ENCODE data around the gene OR52I2.

Gene OR52I2

DNA sequence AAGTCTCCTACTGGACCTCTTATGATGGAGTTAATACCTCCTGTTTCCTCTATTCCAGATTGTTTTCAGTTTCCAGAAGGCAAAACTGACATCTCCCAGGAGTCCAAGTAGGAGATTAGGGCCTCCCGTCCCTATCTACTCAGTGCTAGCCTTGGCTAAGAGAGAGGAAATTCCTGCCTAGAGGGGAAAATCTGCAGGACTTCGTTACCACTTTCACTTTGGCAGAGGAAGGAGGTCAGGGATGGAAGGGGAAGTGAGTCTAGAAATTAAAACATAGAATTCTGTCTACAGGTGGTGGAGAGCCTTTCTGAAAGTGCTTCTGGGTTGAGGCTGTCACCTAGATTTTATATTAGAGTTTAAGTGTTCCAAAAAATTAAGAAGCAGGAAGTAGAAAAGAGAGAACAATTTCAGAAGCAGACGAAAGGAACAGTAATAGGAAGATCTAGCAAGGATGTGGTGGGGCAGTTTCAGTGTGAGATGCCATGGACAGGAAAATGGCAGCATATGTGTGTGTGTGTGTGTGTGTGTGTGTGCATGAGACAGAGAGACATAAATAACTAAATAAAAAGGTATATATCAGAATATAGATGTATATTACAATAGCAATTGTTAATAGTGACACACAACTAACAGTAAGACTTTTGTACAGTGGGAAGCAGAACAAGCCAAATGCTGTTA is 28.9 kb downstream of the OR52I2 start:
- no peak for DNase-seq

DNA sequence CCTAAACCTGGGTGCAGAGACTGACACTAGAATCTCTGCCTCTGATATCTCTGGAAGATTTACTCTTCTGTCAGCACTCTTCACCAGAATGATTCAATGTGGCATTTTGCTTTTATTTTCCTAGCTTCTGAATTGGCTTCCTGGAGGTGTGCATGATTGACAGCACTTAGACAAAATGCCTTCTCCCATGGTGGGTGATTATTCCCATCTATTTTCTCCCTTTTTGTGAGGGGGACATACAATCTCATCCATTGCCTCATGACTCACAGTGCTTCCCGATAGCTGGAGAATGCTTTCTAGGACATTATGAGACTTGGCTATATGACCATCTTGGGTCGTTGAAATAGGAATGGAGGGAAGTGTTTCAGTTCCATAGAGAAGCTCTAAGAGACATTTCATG is 30.4 kb downstream of the OR52I2 start:
- DNase-seq = no peak

DNA sequence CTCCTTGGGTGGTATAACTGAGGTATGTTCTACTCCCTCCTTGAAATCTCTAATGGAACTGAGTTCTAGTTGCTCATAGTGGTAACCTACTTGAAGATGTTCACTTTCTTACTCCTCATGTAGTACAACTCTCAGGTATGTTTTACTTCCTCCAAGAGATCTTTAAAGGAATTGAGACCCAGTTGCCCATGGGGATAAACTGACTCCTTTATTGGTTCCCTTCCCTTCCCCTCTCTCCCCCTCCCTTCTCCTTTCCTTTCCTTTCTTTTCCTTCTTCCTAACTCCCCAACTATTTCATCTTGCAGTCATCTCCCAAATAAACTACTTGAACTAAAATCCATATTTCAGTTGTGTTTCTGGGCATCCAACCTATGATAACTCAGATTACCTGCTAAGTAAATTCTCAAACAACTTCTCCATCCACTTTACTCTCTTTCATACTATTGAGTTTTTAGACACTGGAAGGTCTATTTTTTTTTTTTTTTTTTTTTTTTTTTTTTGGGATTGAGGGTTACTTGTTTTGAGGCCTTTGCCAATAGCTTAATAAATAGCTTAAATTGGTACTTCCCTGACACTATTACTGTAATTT is 34.4 kb downstream of the OR52I2 start:
- no peak for DNase-seq

DNA sequence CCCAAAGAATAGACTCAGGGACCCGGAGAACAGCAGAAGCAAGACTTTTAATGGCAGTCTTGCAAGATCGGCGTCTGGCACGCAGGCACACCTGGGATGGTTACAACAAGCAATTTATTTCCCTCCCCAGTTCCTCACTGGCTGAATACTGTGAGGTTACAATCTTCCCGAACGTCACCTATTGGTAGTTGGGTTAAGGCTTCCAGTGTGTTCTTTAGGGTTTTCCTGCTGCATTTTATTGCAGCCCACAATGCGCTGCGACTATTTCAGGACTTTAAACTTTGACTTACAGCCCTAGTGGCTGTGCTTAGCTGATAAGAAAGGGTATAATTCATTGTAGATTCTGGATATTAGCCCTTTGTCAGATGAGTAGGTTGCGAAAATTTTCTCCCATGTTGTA is 38.0 kb downstream of the OR52I2 start:
- no peak for DNase-seq

DNA sequence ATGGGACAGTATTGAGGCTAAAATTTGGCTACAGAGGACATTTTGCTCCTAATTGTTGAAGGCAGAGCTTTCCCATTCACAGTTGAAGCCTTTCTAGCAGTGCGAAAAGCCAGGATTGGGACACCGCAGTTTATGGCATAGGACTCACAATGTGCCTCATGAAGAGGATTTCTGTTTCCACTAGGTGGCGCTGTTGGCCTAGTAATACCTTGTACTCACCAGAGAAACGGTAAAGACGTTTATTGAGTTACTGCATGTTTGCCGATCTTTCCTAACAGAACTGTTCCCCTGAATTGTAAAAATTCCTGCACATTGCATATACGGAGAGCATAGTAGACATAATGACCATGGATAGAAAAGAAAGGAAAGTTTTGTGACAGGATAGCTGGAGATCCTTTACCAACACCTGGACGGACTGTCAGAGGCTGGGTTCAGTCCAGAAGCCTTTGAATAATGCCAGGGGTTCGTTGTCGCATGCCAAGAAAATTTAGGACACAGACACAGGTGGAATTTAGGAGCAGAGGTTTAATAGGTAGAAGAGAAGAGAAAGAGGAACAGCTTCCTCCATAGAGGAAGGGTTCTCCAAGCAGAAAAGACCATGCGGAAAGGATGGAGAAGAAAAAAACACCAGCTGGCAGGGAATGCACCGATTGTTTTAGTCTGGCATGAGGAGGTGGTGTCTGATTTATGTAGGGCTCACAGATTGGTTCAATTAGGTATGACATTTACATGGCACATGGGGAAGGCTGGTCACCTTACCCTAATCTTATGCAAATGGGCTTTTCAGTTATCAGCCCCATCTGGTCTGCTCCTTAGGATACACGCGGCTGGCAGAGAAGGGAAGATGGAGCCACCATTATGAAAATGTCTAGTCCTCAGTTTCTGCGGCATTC is 44.9 kb downstream of the OR52I2 start:
- DNase-seq = peak; percentile 81

DNA sequence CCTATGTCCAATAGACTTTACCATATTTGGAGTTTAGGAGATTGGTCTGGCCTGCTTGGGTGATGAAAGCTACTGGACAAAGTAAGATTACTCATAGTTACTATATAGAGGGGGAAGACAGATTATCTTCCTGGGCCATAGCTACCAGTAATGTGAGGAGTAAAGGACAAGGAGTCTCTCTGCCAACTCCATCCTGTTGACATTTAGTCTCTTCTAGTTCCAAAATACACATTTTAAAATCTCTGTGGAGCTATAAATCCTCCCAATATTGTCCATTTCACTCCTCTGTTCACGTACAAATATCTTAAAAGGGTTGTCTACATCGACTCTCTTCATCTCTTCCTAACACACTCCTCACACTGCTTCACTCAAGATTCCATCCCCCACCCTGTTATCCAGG is 54.6 kb downstream of the OR52I2 start:
- no peak for DNase-seq

DNA sequence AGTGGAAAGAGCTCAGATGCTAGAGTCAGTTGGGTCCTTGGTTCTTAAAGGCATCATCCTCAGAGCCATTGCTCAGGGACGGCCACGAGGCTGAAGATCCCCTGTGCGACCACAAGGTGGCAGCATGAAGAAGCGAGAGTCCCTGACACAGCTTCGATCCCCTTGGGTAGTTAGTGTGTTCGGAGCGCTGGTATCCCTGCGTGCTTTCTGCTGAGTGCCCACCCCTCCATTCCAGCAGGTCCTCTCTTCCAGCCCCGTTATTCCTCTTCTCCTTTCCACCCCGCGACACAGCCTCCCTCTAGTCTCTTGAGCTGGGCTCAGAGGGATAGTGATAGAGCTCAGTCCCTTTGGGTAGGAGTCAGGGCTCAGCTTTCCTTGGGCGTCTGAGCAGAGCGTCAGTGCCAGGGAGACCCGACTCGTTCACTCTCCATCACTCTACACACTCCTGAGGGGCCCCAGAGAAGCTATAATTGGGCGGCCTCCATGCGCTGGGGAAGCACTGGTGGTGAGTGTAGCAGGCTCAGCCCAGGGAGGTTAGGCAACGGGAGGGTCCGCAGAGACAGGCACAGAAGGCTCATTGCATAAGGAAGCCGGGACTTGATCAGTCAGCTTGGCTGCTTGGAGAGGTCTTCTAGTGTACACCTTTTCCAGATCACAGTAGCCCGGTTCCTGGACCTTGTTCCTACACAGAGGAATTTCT is 55.6 kb downstream of the OR52I2 start, which contains the start of gene OR51D1:
TSS of gene OR51D1 (plus strand) at position 516 of the 700 bp plus-strand sequence. CDS start 2,314 bp downstream, outside the sequence.
- DNase-seq = peak; percentile 64

DNA sequence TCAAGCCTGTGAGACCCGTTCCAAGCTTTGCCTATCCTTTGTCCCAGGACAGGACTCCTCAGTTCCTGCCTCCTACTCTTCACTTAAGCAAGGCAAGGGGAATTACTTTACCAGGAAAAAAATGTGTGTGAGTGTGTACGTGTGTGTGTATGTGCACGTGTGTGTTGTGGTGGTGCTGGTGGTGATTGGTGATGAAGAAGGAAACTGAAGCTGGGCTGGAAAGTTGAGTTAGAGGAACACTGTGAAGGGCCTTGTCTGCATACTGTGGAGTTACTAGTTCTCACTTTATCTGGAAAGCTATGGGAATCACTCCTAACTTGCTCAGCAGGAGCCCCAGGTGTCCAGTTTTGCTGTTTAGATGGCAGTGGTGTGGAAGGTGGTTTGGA is 56.1 kb downstream of the OR52I2 start:
- no peak for DNase-seq

DNA sequence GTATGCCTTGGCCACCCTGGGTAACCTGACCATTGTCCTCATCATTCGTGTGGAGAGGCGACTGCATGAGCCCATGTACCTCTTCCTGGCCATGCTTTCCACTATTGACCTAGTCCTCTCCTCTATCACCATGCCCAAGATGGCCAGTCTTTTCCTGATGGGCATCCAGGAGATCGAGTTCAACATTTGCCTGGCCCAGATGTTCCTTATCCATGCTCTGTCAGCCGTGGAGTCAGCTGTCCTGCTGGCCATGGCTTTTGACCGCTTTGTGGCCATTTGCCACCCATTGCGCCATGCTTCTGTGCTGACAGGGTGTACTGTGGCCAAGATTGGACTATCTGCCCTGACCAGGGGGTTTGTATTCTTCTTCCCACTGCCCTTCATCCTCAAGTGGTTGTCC is 58.4 kb downstream of the OR52I2 start:
- no peak for DNase-seq

DNA sequence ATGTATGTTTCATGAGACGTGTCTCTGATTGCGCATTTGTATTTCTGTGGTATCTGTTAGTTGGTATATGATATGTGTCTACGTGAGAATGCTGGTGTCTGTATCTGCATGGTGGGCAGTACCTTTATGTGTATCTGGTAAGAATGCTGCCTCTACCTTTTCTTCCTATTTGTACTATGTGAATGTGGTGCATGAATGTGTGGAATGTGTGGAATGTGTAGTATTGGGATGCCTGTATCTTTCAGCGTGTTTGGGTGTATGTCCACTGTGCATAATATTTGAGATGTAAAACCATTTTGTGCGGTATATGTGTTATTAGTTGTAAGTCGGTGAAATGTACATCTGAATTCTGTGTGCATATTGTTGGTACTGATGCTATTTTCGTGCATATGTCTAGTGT is 60.0 kb downstream of the OR52I2 start:
- DNase-seq = no peak

DNA sequence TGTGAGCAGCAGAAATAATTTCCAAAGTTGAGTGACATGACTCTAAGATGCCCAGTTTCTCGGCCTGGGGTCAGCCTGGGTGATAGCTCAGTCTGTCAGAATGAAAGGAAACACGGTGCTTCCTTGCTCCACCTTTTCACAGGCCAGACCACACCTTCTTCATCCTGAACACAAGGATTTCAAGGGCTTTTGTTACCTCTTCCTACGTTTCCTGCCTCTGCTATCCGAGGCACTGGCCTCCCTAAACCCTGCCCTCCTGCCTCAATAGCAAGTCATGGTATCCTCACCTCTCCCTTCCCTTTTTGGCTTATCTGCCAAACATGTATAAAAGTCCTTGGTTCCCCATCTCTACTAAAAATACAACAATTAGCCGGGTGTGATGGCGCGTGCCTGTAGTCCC is 60.5 kb downstream of the OR52I2 start:
- DNase-seq = no peak

Data from NCI-H2107 (cell line).